HPDE6-E6E7 (cell line): Measurements from ENCODE around the gene ERFE.

ENCODE experiments used
- DNase-seq: peaks from one replicate; pipeline ENCODE4 v3.0.0; 2011; ENCODE audit warnings: missing footprints; ENCODE audit errors: extremely low spot score

Gene ERFE

GRCh38 chr2:238203973-238204683 lies 45.4 kb downstream of the ERFE start:
- DNase-seq, result no peak

DNA sequence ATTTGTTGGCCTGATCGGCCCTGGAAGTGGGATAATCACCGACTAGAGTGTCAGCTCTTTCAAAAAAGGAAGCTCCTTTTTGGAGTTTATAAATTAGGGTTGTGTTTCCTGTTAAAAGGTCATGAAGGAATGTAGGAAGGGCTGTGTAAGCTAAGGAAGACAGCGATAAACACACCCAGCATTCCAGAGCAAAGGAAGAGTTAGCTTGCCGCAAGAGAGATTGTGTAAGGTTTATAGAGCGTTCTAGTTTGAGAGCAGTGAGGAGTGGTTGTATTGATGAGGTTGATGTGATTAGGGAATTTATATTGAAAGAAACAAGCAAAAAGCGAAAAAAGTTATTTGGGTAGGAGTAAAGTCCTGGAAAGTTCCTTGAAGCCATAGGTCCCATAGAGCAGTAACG lies 48.2 kb downstream of the ERFE start:
- no peak for DNase-seq

GRCh38 chr2:238216651-238217184 lies 57.9 kb downstream of the ERFE start:
- no peak for DNase-seq
